Trophoblast cell (in vitro differentiated cells and primary cell): ENCODE measurements around the gene TNS2.

Source experiments
- DNase-seq, 2 donors: peaks; one replicate each; pipeline ENCODE4 v3.0.0-alpha.2; 2016
- H2AFZ ChIP-seq: 2 replicates; pipeline ENCODE4 v1.6.1; 2013; ENCODE audit warnings: low read length, moderate library complexity, mild to moderate bottlenecking; ENCODE audit not compliant: insufficient read depth, poor library complexity
- H2AK5ac ChIP-seq: 2 replicates; pipeline ENCODE4 v1.6.1; 2013; ENCODE audit warnings: mild to moderate bottlenecking, low read length
- H2BK120ac ChIP-seq: 2 replicates; pipeline ENCODE4 v1.6.1; 2013; ENCODE audit warnings: low read length, mild to moderate bottlenecking, moderate library complexity; ENCODE audit not compliant: insufficient read depth, poor library complexity
- H2BK12ac ChIP-seq: 2 replicates; pipeline ENCODE4 v1.6.1; 2013; ENCODE audit warnings: mild to moderate bottlenecking, low read length, moderate library complexity
- H2BK5ac ChIP-seq: 2 replicates; pipeline ENCODE4 v1.6.1; 2013; ENCODE audit warnings: low read length, low read depth, moderate library complexity, mild to moderate bottlenecking; ENCODE audit not compliant: poor library complexity
- H3K14ac ChIP-seq: 2 replicates; pipeline ENCODE4 v1.6.1; 2013; ENCODE audit warnings: mild to moderate bottlenecking, low read length
- H3K18ac ChIP-seq: 2 replicates; pipeline ENCODE4 v1.6.1; 2013; ENCODE audit warnings: mild to moderate bottlenecking, low read length
- H3K23ac ChIP-seq: 2 replicates; pipeline ENCODE4 v1.6.1; 2013; ENCODE audit warnings: low read length
- H3K27ac ChIP-seq: 2 replicates; pipeline ENCODE4 v1.5.1; 2013; ENCODE audit warnings: low read depth, mild to moderate bottlenecking, inconsistent platforms, low read length, moderate library complexity
- H3K27me3 ChIP-seq: 2 replicates; pipeline ENCODE4 v1.6.1; 2013; ENCODE audit warnings: inconsistent platforms, mild to moderate bottlenecking, low read length, moderate library complexity; ENCODE audit not compliant: insufficient read depth
- H3K36me3 ChIP-seq, 2 experiments: 1 replicate in 1 of 2; 2 replicates in 1 of 2; pipeline ENCODE4 v1.6.1; 2013; ENCODE audit warnings: low read length in 2 of 2, mild to moderate bottlenecking in 2 of 2, moderate library complexity in 1 of 2; ENCODE audit not compliant: insufficient read depth in 2 of 2, control insufficient read depth in 1 of 2
- H3K4ac ChIP-seq: 2 replicates; pipeline ENCODE4 v1.6.1; 2013; ENCODE audit warnings: low read depth, mild to moderate bottlenecking, low read length, moderate library complexity
- H3K4me1 ChIP-seq, 2 experiments: 1 replicate in 1 of 2; 2 replicates in 1 of 2; pipeline ENCODE4 v1.6.1; 2013; ENCODE audit warnings: low read length in 2 of 2, mild to moderate bottlenecking in 2 of 2, moderate library complexity in 1 of 2; ENCODE audit not compliant: insufficient read depth in 2 of 2, control insufficient read depth in 1 of 2
- H3K4me2 ChIP-seq: 2 replicates; pipeline ENCODE4 v1.6.1; 2013; ENCODE audit warnings: inconsistent platforms, mild to moderate bottlenecking, low read length, moderate library complexity
- H3K4me3 ChIP-seq: 2 replicates; pipeline ENCODE4 v1.5.1; 2013; ENCODE audit warnings: mild to moderate bottlenecking, low read depth, low read length, inconsistent platforms
- H3K79me1 ChIP-seq: one replicate; pipeline ENCODE4 v1.6.1; 2013; ENCODE audit warnings: low read length
- H3K79me2 ChIP-seq: 2 replicates; pipeline ENCODE4 v1.6.1; 2013; ENCODE audit warnings: low read length, mild to moderate bottlenecking; ENCODE audit not compliant: control insufficient read depth, insufficient read depth, poor library complexity
- H3K9ac ChIP-seq: 2 replicates; pipeline ENCODE4 v1.6.1; 2013; ENCODE audit warnings: mild to moderate bottlenecking, low read length
- H3K9me3 ChIP-seq: 2 replicates; pipeline ENCODE4 v1.6.1; 2013; ENCODE audit warnings: low read depth, mild to moderate bottlenecking, control low read depth, inconsistent platforms, low read length; ENCODE audit not compliant: insufficient read depth
- H4K12ac ChIP-seq: 2 replicates; pipeline ENCODE4 v1.6.1; 2013; ENCODE audit warnings: low read depth, mild to moderate bottlenecking, low read length, moderate library complexity
- H4K8ac ChIP-seq: 2 replicates; pipeline ENCODE4 v1.6.1; 2013; ENCODE audit warnings: low read depth, mild to moderate bottlenecking, low read length, moderate library complexity
- H4K91ac ChIP-seq: one replicate; pipeline ENCODE4 v1.6.1; 2013; ENCODE audit warnings: low read depth, mild to moderate bottlenecking, low read length, moderate library complexity
- WGBS: extraction: QIAGEN DNeasy Blood & Tissue Kit; methylation state at CpG from one replicate; pipeline ENCODE4 v1.1.7; 2013; ENCODE audit warnings: missing lambda C conversion rate; ENCODE audit not compliant: insufficient read length, insufficient coverage; ENCODE audit errors: extremely low coverage; 5-methylcytosine and 5-hydroxymethylcytosine counted together

Gene TNS2

DNA sequence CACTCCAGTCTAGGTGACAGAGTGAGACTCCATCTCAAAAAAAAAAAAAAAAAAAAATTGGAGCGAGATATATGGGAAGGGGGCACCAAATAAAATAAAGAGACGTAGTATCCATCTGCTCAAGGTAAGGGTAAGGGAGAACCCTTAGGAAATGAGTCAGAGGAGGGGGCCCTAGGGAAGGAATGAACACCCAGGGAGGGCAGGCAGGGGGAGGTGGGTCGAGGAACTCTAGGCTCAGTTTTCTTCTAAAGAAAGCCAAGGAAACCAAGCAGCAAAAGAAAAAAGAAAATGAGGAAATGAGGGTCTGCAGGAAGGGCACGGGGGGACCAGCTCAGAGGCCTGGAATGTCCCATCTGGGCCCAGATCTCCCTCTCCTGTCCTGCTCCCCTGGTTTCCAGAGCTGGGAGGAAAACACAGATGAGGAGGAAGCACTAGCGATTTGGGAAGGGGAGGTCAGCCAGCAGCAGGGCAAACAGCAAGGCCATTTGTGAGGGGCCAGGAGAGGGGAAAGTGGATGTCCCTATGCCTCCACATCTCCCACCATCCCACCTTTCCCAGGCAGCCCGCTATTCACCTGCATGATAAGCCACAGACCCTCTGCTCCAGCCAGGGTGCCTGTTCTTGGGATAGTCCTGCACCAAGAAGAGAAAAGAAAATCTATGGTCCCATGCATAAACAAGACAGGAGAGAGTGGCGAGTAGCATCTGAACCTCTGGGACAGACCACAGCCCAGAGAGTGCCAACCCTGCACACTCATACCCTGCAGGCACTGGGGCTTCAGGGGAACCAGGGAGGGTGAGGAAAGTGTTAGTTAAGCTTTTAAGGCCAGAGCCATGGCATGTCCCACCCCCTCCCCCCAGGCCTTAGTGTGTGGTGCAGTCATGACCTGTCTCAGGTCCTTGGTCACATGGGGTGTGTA lies 17.5 kb downstream of the TNS2 start:
- Histone ChIP-seq H3K4ac (no peak overlapping the region), H4K8ac (no peak overlapping the region), H2AFZ (no peak overlapping the region), H3K4me1 (no peaks in the 10 kb centered on the region), H3K36me3 (peaks cover 14 to 20% of the 10 kb centered on the region in 2 experiments), H3K79me1 (no peaks in the 10 kb centered on the region), H2BK120ac (no peak overlapping the region), H3K9me3 (peaks cover 4% of the 10 kb centered on the region), H3K14ac (no peak overlapping the region), H2BK12ac (no peak overlapping the region), H4K91ac (no peak overlapping the region), H4K12ac (no peak overlapping the region), H3K79me2 (no peaks in the 10 kb centered on the region), H2BK5ac (no peak overlapping the region), H3K4me3 (no peak overlapping the region), H3K4me2 (no peak overlapping the region), H3K18ac (no peak overlapping the region), H3K23ac (no peak overlapping the region), H3K27me3 (no peaks in the 10 kb centered on the region), H2AK5ac (no peak overlapping the region), H3K27ac (no peak overlapping the region), H3K9ac (no peak overlapping the region)
- no CpG with 5 or more reads among the region's 7 CpGs for WGBS
- DNase-seq, result no peak

DNA sequence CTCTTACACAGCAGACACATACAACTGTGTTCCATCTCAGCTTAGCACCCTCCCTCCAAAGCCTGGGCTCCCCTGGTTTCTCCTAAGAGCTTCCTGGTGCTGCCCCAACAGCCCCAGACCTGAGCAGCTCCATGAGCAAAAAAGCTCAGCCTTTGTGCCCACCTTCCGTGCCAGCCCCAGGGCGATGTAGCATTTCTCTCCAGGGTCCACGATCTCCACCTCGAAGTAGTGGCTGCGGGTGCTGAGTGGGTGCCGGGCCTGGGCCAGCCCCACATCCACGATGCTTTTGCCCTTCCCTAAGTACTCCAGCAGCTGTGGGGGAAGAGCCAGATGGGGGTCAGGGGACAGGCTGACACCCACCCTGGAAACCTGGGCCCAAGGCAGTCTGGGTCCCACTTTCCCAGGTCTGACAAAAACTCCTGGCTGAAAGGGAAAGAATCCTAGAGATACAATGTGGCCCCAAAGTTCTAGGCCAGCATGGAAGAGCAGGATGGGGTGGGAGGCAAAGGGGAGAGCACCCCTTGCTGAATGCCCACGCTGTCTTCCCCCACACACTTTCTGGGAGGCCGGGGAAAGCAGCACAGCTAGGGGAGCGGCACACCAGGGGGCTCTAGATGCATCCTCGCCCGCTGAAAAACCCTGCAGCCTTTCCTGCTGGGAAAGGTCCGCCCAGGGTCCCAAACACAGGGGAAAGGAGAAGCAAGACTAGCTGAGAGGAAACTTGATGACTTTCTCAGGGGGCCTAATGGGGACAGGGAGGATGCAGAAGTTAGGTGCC lies 18.3 kb downstream of the TNS2 start:
- no peak for DNase-seq
- Histone ChIP-seq H2AK5ac (no peak overlapping the region), H3K14ac (no peak overlapping the region), H3K4ac (no peak overlapping the region), H4K91ac (no peak overlapping the region), H3K4me3 (no peak overlapping the region), H4K8ac (no peak overlapping the region), H3K27me3 (no peaks in the 10 kb centered on the region), H3K4me2 (no peak overlapping the region), H3K79me2 (no peaks in the 10 kb centered on the region), H2AFZ (no peak overlapping the region), H4K12ac (no peak overlapping the region), H3K27ac (no peak overlapping the region), H2BK5ac (no peak overlapping the region), H2BK12ac (no peak overlapping the region), H2BK120ac (no peak overlapping the region), H3K4me1 (no peaks in the 10 kb centered on the region), H3K9me3 (peaks cover 4% of the 10 kb centered on the region), H3K9ac (no peak overlapping the region), H3K23ac (no peak overlapping the region), H3K18ac (no peak overlapping the region), H3K79me1 (no peaks in the 10 kb centered on the region), H3K36me3 (peaks cover 14 to 20% of the 10 kb centered on the region in 2 experiments)
- WGBS, result no CpG with 5 or more reads among the region's 13 CpGs

DNA sequence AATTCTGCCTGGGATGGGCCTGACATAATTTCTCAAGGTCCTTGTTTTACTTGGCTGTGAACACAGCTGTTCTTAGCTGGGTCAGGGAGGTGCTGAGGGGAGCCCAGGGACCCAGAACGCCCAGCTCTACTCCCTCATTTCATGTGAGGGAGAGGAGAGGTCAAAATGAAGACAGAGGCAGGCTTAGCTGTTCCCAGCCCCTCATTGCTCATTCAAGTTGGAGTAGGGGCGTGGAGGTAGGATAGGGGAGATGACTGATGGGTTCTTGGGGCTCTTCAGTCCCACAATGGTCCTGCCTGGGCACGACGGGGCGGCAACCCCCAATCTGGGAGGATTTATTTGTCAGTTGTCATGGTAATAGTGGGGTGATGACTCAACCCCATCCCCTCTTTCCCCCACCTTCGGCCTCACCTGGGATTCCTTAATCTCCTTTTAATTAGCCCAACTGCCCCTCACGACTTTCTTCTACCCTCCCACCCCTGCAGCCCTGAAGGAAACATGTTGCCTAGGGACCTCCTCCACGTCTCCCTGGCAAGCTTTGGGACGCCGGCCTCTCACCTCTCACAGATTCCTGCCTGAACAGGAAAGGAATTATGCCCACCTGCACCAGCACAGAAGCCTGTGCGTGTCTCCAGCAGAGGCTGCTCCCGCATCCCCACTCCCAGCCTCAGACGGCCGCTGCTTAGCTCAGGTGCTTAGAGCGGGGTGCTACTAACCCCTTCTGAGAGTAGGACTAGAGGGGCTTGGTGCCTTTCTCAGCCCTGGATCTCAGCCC lies 19.1 kb downstream of the TNS2 start:
- H2BK5ac ChIP-seq, result no peak overlapping the region
- H3K4ac ChIP-seq, result no peak overlapping the region
- no peak overlapping the region for H2AK5ac ChIP-seq
- H4K8ac ChIP-seq, result no peak overlapping the region
- no peak overlapping the region for H3K4me3 ChIP-seq
- H3K9ac ChIP-seq, result no peak overlapping the region
- H2AFZ ChIP-seq, result no peak overlapping the region
- H2BK120ac ChIP-seq, result no peak overlapping the region
- DNase-seq, result no peak
- H2BK12ac ChIP-seq, result no peak overlapping the region
- H3K4me2 ChIP-seq, result no peak overlapping the region
- no peaks in the 10 kb centered on the region for H3K79me2 ChIP-seq
- H3K27me3 ChIP-seq, result no peaks in the 10 kb centered on the region
- H3K27ac ChIP-seq, result no peak overlapping the region
- no CpG with 5 or more reads among the region's 15 CpGs for WGBS
- peaks cover 3% of the 10 kb centered on the region for H3K9me3 ChIP-seq
- H3K14ac ChIP-seq, result no peak overlapping the region
- H3K23ac ChIP-seq, result no peak overlapping the region
- no peaks in the 10 kb centered on the region for H3K79me1 ChIP-seq
- H3K18ac ChIP-seq, result no peak overlapping the region
- H3K4me1 ChIP-seq, result no peaks in the 10 kb centered on the region
- H4K91ac ChIP-seq, result no peak overlapping the region
- no peak overlapping the region for H4K12ac ChIP-seq
- H3K36me3 ChIP-seq, result peaks cover 13 to 18% of the 10 kb centered on the region in 2 experiments

DNA sequence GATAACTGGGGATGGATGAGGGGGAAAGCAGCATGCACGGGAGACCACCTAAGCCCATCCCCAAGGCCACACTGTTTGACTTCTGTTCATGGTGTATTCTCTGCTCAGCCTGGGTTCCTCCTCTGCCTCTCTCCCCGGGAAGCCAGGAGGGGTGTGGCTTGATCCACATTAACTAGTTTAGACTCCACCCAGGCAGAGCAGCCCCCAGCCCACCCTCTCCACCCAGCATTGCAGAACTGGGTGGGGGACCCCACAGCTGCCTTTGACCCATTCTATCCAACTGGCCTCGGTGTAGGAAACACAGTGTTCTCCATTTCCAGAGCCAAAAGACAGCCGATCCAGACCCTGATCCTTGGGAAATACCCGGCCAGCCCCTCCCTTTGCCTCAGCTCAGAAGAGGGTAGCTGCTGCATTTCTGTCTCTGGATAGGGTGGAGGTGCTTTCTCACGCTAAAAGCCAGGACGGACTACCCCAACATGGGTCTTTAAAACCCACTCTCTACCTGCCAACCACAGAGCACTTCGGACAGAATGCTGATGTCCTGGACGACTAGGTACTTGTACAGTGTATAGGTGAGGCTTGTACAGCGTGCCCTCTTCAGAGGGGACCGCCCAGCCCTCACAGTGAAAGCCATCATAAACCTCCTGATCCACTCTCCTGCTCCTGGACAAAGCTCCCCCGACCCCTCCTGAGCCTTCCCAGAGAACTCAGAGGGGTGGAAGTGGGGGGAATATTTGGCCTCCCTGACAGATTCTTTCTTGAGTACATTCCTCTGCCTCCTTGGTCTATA lies 20.0 kb downstream of the TNS2 start:
- no peaks in the 10 kb centered on the region for H3K4me1 ChIP-seq
- no peaks in the 10 kb centered on the region for H3K79me1 ChIP-seq
- no peak overlapping the region for H2BK120ac ChIP-seq
- H3K27me3 ChIP-seq, result no peaks in the 10 kb centered on the region
- no peak overlapping the region for H4K91ac ChIP-seq
- H3K4ac ChIP-seq, result no peak overlapping the region
- no peak overlapping the region for H3K9ac ChIP-seq
- no peak for DNase-seq
- no peak overlapping the region for H2BK12ac ChIP-seq
- H4K12ac ChIP-seq, result no peak overlapping the region
- no peaks in the 10 kb centered on the region for H3K79me2 ChIP-seq
- H3K36me3 ChIP-seq, result peaks cover 15 to 21% of the 10 kb centered on the region in 2 experiments
- no peak overlapping the region for H3K23ac ChIP-seq
- H4K8ac ChIP-seq, result no peak overlapping the region
- no peak overlapping the region for H3K27ac ChIP-seq
- H3K18ac ChIP-seq, result no peak overlapping the region
- no CpG with 5 or more reads among the region's 12 CpGs for WGBS
- H3K4me2 ChIP-seq, result no peak overlapping the region
- H2AK5ac ChIP-seq, result no peak overlapping the region
- H2BK5ac ChIP-seq, result no peak overlapping the region
- no peak overlapping the region for H2AFZ ChIP-seq
- no peak overlapping the region for H3K4me3 ChIP-seq
- peaks cover 2% of the 10 kb centered on the region for H3K9me3 ChIP-seq
- no peak overlapping the region for H3K14ac ChIP-seq
